K562 (cell line): Measurements from ENCODE around the gene ODAPH. TPM values are rescaled to one million over a fixed set of nuclear protein-coding genes. Genes with fewer than 3 reads are reported as not detected.

Experiments
- RFX1 ChIP-seq: fragments of 450-650 bp; IDR thresholded peaks from 2 replicates; pipeline ENCODE4 v1.6.1; 2016; ENCODE audit warnings: mild to moderate bottlenecking, moderate library complexity
- STAG1 ChIP-seq: sonication (generic); formaldehyde crosslinking; IDR thresholded peaks from 2 replicates; pipeline ENCODE4 v1.5.0; 2020; ENCODE audit warnings: missing genetic modification reagents, borderline replicate concordance
- ZNF263 ChIP-seq: sonication (generic); formaldehyde crosslinking; IDR thresholded peaks from 2 replicates; pipeline ENCODE4 v1.8.0; 2022; ENCODE audit warnings: mild to moderate bottlenecking, missing genetic modification reagents, borderline replicate concordance
- ZZZ3 ChIP-seq: fragments of 450-650 bp; IDR thresholded peaks from 2 replicates; pipeline ENCODE4 v1.6.1; 2016; ENCODE audit warnings: antibody characterized with exemption, mild to moderate bottlenecking, moderate library complexity
- polyA plus RNA-seq, 8 experiments: library from polyadenylated mRNA; depleted of rRNA in 4 of 8; stranded (reverse) in 5 of 8; unstranded in 3 of 8; fragments of >200 nt; fragmentation: Nextera tagmentation in 2 of 8; fragmentation: Illumina TruSeq in 1 of 8; extraction: Ambion mirVana in 2 of 8; extraction: Trizol in 1 of 8; gene quantifications; 2 replicates each; pipeline versions ENCODE4 v1.2.1 to v1.2.3, GENCODE V29; 2011 to 2014; ENCODE audit warnings: inconsistent platforms in 1 of 8, missing spikeins in 1 of 8
- total RNA-seq, 7 experiments: library from RNA; depleted of rRNA in 6 of 7; stranded (reverse); fragments of >200 nt in 6 of 7; fragmentation: Illumina TruSeq in 2 of 7; extraction: Trizol in 2 of 7; gene quantifications; 2 replicates each; pipeline versions ENCODE4 v1.2.1 to v1.2.3, GENCODE V29; 2011 to 2021; ENCODE audit warnings: low replicate concordance in 1 of 7
- TF ChIP-seq, protein P1 (sequence below): fragments of 450-650 bp; IDR thresholded peaks from 2 replicates; pipeline ENCODE4 v1.6.1; 2016; ENCODE audit warnings: mild to moderate bottlenecking, moderate library complexity
- TF ChIP-seq, protein P2 (sequence below), 3 experiments: IDR thresholded peaks in 2 of 3; conservative IDR thresholded peaks in 1 of 3; 2 replicates each; pipeline ENCODE4 v1.5.1; 2011 to 2012; ENCODE audit warnings: low read length in 3 of 3, mild to moderate bottlenecking in 3 of 3, control low read depth in 2 of 3, improper control_type of control experiment in 1 of 3, inconsistent platforms in 1 of 3, low read depth in 1 of 3, mixed read lengths in 1 of 3, moderate library complexity in 1 of 3; ENCODE audit not compliant: insufficient read depth in 2 of 3
- TF ChIP-seq, protein P3 (sequence below): fragments of 200-800 bp; sonication (Bioruptor generic); IDR thresholded peaks from 2 replicates; pipeline ENCODE4 v1.6.1; 2017; ENCODE audit warnings: missing genetic modification characterization, missing compliant biosample characterization
- TF ChIP-seq, protein P4 (sequence below): fragments of 450-650 bp; IDR thresholded peaks from 2 replicates; pipeline ENCODE4 v1.6.1; 2016; ENCODE audit warnings: mild to moderate bottlenecking

Gene ODAPH
- total and polyA plus RNA-seq, 9 of the 15 experiments (the other 6 are each of a cell fraction or from before 2014, with no cell fraction given), result not detected

DNA sequence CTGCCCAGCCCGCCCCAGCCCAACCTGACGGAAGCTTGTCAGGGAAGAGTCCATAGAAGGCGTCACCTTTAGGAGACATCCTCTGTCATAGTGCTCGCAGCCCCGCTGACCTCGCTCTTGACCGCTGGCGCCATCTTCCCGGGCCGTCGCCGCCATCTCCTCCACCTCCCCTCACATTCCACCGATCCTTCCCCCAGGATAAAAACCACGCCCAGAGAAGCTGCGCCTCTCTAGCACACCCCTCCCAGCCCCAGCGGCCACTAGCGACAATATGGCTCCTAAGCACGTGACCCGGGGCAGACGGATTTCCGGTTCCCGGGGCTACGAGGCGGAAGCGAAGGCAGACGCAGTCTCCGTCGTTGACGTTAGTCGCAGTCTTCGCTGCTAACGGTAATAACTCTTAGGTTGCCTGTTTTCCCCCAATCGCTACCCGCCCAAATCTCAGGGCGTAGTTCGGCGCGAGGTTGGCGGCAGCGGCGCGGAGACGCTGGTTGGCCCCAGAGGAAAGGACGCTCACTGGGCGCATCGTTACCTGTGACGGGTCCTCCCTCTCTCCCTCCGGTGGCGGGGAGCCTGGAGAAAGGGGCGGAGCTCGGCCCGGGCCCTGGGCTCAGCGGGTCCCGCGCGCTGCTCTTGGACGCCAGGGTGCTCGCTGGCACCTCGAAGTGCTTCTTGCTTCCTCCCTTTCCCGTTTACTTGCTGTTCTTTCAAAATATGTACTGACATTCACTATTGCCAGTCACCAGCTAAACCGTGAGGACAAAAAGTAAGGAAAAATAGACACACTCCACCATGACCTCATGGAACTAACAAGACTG, 41.5 kb upstream of the ODAPH start, which contains the start of the genes RCHY1 and THAP6 (continued):
- TF ChIP-seq, protein P1, sequence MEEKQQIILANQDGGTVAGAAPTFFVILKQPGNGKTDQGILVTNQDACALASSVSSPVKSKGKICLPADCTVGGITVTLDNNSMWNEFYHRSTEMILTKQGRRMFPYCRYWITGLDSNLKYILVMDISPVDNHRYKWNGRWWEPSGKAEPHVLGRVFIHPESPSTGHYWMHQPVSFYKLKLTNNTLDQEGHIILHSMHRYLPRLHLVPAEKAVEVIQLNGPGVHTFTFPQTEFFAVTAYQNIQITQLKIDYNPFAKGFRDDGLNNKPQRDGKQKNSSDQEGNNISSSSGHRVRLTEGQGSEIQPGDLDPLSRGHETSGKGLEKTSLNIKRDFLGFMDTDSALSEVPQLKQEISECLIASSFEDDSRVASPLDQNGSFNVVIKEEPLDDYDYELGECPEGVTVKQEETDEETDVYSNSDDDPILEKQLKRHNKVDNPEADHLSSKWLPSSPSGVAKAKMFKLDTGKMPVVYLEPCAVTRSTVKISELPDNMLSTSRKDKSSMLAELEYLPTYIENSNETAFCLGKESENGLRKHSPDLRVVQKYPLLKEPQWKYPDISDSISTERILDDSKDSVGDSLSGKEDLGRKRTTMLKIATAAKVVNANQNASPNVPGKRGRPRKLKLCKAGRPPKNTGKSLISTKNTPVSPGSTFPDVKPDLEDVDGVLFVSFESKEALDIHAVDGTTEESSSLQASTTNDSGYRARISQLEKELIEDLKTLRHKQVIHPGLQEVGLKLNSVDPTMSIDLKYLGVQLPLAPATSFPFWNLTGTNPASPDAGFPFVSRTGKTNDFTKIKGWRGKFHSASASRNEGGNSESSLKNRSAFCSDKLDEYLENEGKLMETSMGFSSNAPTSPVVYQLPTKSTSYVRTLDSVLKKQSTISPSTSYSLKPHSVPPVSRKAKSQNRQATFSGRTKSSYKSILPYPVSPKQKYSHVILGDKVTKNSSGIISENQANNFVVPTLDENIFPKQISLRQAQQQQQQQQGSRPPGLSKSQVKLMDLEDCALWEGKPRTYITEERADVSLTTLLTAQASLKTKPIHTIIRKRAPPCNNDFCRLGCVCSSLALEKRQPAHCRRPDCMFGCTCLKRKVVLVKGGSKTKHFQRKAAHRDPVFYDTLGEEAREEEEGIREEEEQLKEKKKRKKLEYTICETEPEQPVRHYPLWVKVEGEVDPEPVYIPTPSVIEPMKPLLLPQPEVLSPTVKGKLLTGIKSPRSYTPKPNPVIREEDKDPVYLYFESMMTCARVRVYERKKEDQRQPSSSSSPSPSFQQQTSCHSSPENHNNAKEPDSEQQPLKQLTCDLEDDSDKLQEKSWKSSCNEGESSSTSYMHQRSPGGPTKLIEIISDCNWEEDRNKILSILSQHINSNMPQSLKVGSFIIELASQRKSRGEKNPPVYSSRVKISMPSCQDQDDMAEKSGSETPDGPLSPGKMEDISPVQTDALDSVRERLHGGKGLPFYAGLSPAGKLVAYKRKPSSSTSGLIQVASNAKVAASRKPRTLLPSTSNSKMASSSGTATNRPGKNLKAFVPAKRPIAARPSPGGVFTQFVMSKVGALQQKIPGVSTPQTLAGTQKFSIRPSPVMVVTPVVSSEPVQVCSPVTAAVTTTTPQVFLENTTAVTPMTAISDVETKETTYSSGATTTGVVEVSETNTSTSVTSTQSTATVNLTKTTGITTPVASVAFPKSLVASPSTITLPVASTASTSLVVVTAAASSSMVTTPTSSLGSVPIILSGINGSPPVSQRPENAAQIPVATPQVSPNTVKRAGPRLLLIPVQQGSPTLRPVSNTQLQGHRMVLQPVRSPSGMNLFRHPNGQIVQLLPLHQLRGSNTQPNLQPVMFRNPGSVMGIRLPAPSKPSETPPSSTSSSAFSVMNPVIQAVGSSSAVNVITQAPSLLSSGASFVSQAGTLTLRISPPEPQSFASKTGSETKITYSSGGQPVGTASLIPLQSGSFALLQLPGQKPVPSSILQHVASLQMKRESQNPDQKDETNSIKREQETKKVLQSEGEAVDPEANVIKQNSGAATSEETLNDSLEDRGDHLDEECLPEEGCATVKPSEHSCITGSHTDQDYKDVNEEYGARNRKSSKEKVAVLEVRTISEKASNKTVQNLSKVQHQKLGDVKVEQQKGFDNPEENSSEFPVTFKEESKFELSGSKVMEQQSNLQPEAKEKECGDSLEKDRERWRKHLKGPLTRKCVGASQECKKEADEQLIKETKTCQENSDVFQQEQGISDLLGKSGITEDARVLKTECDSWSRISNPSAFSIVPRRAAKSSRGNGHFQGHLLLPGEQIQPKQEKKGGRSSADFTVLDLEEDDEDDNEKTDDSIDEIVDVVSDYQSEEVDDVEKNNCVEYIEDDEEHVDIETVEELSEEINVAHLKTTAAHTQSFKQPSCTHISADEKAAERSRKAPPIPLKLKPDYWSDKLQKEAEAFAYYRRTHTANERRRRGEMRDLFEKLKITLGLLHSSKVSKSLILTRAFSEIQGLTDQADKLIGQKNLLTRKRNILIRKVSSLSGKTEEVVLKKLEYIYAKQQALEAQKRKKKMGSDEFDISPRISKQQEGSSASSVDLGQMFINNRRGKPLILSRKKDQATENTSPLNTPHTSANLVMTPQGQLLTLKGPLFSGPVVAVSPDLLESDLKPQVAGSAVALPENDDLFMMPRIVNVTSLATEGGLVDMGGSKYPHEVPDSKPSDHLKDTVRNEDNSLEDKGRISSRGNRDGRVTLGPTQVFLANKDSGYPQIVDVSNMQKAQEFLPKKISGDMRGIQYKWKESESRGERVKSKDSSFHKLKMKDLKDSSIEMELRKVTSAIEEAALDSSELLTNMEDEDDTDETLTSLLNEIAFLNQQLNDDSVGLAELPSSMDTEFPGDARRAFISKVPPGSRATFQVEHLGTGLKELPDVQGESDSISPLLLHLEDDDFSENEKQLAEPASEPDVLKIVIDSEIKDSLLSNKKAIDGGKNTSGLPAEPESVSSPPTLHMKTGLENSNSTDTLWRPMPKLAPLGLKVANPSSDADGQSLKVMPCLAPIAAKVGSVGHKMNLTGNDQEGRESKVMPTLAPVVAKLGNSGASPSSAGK, result peak; percentile 27; the same call in 1 of the 2 replicates
- TF ChIP-seq ZNF263 (CRISPR knock-in tag) (peak; percentile 75; the same call in 1 of the 2 replicates), RFX1 (peak; percentile 55), ZZZ3 (peak; percentile 30; the same call in 1 of the 2 replicates), STAG1 (CRISPR knock-in tag) (no peak)
- TF ChIP-seq, protein P2, sequence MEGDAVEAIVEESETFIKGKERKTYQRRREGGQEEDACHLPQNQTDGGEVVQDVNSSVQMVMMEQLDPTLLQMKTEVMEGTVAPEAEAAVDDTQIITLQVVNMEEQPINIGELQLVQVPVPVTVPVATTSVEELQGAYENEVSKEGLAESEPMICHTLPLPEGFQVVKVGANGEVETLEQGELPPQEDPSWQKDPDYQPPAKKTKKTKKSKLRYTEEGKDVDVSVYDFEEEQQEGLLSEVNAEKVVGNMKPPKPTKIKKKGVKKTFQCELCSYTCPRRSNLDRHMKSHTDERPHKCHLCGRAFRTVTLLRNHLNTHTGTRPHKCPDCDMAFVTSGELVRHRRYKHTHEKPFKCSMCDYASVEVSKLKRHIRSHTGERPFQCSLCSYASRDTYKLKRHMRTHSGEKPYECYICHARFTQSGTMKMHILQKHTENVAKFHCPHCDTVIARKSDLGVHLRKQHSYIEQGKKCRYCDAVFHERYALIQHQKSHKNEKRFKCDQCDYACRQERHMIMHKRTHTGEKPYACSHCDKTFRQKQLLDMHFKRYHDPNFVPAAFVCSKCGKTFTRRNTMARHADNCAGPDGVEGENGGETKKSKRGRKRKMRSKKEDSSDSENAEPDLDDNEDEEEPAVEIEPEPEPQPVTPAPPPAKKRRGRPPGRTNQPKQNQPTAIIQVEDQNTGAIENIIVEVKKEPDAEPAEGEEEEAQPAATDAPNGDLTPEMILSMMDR (IDR thresholded peaks at IDR 0.05 in 2 of 3, conservative IDR thresholded peaks at IDR 0.05 in 1 of 3; ENCODE audit: insufficient read depth in 2 of 3, low read depth in 1 of 3, low read length in 3 of 3), result 0 out of 6 replicates have a peak, but pooled peaks of 1 of the 3 experiments have one; percentile 9
- TF ChIP-seq, protein P3, sequence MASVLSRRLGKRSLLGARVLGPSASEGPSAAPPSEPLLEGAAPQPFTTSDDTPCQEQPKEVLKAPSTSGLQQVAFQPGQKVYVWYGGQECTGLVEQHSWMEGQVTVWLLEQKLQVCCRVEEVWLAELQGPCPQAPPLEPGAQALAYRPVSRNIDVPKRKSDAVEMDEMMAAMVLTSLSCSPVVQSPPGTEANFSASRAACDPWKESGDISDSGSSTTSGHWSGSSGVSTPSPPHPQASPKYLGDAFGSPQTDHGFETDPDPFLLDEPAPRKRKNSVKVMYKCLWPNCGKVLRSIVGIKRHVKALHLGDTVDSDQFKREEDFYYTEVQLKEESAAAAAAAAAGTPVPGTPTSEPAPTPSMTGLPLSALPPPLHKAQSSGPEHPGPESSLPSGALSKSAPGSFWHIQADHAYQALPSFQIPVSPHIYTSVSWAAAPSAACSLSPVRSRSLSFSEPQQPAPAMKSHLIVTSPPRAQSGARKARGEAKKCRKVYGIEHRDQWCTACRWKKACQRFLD (CRISPR knock-in tag), result 0 out of 2 replicates have a peak, but pooled peaks have one; percentile 31
- TF ChIP-seq, protein P4, sequence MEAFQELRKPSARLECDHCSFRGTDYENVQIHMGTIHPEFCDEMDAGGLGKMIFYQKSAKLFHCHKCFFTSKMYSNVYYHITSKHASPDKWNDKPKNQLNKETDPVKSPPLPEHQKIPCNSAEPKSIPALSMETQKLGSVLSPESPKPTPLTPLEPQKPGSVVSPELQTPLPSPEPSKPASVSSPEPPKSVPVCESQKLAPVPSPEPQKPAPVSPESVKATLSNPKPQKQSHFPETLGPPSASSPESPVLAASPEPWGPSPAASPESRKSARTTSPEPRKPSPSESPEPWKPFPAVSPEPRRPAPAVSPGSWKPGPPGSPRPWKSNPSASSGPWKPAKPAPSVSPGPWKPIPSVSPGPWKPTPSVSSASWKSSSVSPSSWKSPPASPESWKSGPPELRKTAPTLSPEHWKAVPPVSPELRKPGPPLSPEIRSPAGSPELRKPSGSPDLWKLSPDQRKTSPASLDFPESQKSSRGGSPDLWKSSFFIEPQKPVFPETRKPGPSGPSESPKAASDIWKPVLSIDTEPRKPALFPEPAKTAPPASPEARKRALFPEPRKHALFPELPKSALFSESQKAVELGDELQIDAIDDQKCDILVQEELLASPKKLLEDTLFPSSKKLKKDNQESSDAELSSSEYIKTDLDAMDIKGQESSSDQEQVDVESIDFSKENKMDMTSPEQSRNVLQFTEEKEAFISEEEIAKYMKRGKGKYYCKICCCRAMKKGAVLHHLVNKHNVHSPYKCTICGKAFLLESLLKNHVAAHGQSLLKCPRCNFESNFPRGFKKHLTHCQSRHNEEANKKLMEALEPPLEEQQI, result 0 out of 2 replicates have a peak, but pooled peaks have one; percentile 42
